Measurements from ENCODE around the gene MORC1.

The MORC1 gene

GRCh38 chr3:109033000-109033660 is 84.8 kb downstream of the MORC1 start:
- DNase-seq (ENCODE audit: low spot score): no peak

- no peak for DNase-seq (ENCODE audit: low spot score)
These were observed 89.2 kb downstream of the MORC1 start for GRCh38 chr3:109028753-109029152.

GRCh38 chr3:109026821-109027220 is 91.1 kb downstream of the MORC1 start:
- DNase-seq (ENCODE audit: low spot score): no peak

- DNase-seq (ENCODE audit: low spot score): no peak
These were observed 92.0 kb downstream of the MORC1 start for GRCh38 chr3:109025896-109026295.

DNA sequence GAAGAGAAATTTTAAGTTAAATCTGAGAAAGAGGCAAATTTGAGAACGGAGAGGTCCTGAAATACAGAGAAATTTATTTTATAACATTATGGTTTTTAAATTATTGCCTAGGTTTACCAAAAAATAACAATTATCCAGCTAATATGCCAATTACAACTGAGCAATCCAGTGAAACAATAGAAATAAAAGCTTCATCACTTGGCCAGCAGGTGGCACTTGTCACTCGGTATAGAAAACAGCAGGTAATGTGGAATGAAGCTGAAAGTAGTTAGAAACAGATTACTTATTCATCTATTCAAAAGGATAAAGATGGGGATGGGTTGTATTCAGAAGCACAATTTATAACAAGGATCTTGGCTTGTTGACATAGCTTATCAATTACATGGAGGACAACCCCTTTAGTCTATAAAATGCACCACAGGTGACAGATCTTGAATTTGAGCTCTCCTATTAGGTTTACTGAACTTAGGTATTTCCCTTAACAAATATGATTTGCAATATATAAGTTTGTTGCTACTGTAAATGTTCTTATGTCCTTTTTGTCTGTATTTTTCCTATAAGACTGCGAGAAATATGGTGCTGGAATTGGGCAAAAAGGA is 94.2 kb downstream of the MORC1 start:
- peak; percentile 65 for DNase-seq (ENCODE audit: low spot score)

- no peak for DNase-seq (ENCODE audit: low spot score)
These were observed 94.8 kb downstream of the MORC1 start for GRCh38 chr3:109023167-109023566.

- no peak for DNase-seq (ENCODE audit: low spot score)
These were observed 96.4 kb downstream of the MORC1 start for GRCh38 chr3:109021556-109021955.

- DNase-seq (ENCODE audit: low spot score): peak; percentile 7
These were observed 99.1 kb downstream of the MORC1 start for GRCh38 chr3:109018828-109019227.

DNA sequence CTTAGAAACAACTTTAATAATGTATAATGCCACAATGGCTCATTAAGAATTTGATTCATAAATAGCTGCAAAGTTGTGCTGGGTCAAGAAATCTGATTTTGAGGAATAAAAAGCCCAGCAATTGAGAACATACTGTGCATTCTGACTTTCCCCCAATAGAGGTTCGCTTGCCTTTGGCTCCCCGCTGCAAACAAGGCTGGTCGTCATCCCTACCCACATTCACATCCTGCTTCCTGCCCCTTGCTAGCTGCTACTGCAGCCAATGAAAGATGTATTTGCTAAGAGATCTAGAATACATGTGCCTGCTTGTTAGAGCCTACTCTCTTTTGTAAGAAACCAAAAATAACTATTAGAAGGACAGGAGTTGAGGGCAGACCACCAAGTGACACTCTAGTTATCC is 112.5 kb downstream of the MORC1 start:
- no peak for DNase-seq (ENCODE audit: low spot score)

- DNase-seq (ENCODE audit: low spot score): no peak
These were observed 119.5 kb downstream of the MORC1 start for GRCh38 chr3:108998436-108998835.

GRCh38 chr3:108985844-108986243 is 132.1 kb downstream of the MORC1 start:
- no peak for DNase-seq (ENCODE audit: low spot score)

- DNase-seq (ENCODE audit: low spot score): no peak
These were observed 134.9 kb downstream of the MORC1 start for GRCh38 chr3:108983051-108983450.

GRCh38 chr3:108976058-108976457 is 141.9 kb downstream of the MORC1 start:
- no peak for DNase-seq (ENCODE audit: low spot score)

DNA sequence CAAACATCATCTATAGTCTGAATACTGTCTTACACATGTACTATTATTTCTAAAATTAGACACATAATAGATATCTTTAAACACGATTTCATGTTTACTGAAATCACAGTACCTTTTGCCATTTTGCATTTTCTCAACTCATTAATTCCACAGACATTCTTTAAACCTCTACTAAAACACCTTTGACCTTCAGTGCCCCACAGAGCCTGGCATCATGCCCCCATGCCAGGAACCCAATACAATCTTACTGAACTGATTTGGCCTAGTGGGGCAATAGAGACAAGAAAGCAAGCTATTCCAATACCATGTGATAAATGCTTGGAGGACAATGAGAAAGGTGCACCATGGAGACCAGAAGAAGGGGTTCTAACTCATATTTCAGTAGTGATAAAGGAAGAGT is 144.9 kb downstream of the MORC1 start:
- DNase-seq (ENCODE audit: low spot score): no peak

DNA sequence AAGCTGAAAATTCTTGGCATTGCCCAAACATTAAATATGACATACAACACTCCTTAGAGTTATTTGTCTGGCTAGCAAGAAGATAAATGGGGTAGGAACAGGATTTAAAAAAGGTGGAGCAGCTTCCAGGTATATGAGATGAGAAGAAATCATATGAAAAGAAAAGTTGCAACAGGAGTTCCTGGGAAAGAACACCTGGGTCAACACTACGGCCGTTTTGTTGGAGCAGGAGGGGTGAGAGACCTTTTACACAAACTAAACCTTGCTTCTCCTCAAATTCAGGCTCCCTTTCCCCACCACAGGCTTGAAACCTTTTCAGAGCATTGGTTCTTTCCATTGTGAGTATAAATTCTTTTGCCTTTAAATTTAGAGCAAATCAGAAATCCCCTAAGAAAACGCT is 145.5 kb downstream of the MORC1 start:
- no peak for DNase-seq (ENCODE audit: low spot score)

GRCh38 chr3:108970561-108970960 is 147.4 kb downstream of the MORC1 start:
- no peak for DNase-seq (ENCODE audit: low spot score)

- no peak for DNase-seq (ENCODE audit: low spot score)
These were observed 151.2 kb downstream of the MORC1 start for GRCh38 chr3:108966773-108967172.

DNA sequence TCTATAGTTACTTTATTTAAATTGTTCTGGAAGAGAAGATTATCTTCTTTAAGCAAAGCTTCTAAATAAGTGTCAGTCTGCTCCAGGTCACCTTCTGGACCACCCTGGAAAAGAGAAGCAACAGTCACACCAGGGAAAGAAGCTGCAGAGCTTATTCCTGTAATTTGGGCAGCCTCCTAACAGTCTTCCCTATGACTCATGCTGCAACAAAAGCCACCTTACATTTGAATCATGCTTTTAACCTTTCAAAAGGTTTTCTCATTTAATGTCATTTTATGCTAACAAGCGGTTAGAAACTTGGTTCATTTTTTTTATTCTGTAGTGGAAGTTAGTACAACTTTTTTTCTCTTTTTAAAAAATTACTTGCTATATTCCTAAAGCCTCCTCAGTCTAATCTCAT is 158.9 kb downstream of the MORC1 start:
- DNase-seq (ENCODE audit: low spot score): no peak

DNA sequence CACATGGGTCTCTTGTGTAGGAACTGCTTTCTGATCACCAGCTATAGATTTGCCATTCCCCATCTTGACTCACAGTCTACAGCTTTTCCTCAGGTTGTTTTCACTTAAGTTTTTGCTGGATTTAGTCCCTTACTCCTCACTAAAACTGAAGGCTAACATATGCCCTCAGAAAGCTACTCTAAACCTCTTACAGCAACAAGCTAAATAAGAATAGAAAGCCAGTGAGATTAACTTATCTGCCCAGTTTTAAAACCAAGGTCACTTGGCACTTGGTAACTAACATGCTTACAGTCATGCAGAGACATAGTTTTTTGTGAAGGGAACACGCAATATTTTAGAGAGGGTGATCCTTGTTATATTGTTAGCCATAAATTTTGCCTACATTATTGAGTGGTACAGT is 164.2 kb downstream of the MORC1 start, which contains the start of gene GUCA1C:
Gene GUCA1C, minus strand, starts transcription at position 180 of the 400 bp plus-strand sequence. Its CDS starts 117 bp downstream, at position 63.
- DNase-seq (ENCODE audit: low spot score): no peak

- no peak for DNase-seq (ENCODE audit: low spot score)
These were observed 164.7 kb downstream of the MORC1 start for GRCh38 chr3:108953210-108953609.

DNA sequence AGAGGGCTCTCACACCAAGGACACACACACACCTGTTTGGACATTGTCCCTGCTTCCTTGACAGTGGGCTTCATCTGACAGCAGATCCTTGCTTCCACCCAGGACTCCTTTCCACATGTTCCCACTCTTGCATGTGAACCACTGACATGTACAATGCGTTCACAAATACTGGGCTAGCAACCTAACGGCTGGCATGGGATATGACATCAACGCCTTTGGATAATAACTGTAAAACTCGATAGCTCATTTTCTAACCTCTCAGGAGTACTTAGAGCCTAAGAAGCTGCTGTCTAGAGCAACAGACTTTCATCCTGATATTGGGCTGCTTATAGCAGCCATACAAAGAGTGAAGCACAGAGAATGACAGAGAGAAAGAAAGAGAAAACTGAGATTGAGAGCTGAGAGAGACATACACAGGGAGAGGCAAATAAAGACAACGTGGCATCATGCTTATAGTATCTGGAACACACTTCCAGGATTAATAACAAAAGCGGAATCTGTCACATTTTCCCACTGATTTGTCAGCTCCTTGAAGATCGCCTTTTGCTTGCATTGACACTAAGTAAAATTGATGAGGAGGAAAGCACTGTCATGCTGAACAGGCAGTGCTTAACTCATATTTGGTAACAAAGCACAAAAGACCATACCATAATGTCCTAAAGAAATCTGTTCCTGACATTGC is 166.0 kb downstream of the MORC1 start:
- no peak for DNase-seq (ENCODE audit: low spot score)

DNA sequence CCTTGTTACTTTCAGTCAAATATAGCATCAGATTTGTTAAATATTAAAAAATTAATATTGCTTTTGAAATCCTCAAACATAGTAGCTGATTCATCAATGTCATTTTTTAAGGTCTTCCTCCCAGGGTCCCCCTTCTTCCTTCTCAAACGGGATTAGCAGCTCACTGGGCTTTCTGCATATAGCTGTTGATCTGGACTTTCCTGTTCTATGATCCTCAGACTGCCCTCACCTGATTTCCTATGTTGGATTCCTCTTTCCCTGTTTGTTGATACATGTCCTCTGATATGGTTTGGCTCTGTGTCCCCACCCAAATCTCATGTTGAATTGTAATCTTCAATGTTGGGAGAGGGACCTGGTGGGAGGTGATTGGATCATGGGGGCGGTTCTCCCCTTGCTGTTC is 170.1 kb downstream of the MORC1 start:
- DNase-seq (ENCODE audit: low spot score): no peak

Data from NAMALWA (cell line).